Measurements from ENCODE around the gene NCAM1. TPM values are rescaled to one million over a fixed set of nuclear protein-coding genes. Genes with fewer than 3 reads are reported as not detected.

NCAM1 gene
- total and polyA plus RNA-seq, 2 of the 13 experiments (the other 11 are each of a cell fraction or from before 2014, with no cell fraction given) = 0.05 TPM; not detected in 1

DNA sequence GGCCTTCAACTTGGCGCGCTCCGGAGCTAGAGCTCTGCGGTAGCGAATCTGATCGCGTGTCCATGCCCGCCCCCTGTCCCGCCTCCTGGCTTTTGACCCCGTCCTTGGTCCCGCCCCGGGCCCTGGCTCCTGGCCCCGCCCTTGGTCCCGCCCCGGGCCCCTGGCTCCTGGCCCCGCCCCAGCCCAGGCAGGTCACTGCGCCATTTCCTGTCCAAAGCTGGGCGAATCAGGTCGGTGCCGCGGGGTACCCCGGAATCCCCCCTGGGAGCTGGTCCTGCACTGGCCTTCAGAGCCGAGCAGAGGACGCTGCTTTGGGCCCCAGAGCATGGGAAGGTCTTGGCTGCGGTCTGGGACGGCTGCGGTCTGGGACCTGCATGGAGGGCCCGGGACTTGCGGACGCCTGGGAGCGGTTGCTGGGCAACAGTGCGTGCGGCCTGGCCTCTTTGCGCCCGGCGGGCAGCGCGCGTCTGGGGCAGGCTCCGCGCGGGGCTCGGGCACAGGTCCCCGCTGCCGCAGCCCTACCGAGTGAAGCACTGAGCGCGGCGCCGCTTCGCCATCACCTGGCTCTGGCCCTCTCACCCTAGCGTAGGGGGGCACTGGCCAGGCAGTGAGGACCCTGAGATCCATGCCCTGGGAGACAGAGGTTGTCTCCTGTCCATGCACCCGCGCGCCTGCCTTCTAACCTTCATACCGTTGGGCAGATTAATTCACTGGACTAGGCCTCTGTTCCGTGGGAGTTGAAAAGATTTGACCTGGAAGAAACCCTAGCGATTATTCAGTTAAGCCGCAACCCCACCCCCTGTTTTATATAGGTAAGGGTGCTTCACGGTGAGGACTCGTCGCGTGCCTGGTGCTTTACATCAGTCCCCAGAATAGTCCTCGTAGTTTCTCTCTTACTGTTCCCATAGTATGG is 353.4 kb downstream of the NCAM1 start, which contains the start of gene TTC12 (continued):
- TF ChIP-seq GTF3A (CRISPR knock-in tag; conservative IDR thresholded peaks at IDR 0.05) (no peak), ZNF563 (CRISPR knock-in tag; IDR thresholded peaks at IDR 0.05) (no peak), ZBED4 (CRISPR knock-in tag; IDR thresholded peaks at IDR 0.05; ENCODE audit: borderline replicate concordance) (0 out of 2 replicates have a peak, but pooled peaks have one; percentile 63), ZNF143 (CRISPR knock-in tag; IDR thresholded peaks at IDR 0.05) (no peak), ZNF772 (CRISPR knock-in tag; IDR thresholded peaks at IDR 0.05) (no peak), ZSCAN30 (CRISPR knock-in tag; IDR thresholded peaks at IDR 0.05) (no peak), ZNF124 (CRISPR knock-in tag; IDR thresholded peaks at IDR 0.05) (no peak), TCF7 (IDR thresholded peaks at IDR 0.05; ENCODE audit: low read depth) (no peak), ZNF660 (CRISPR knock-in tag; IDR thresholded peaks at IDR 0.05; ENCODE audit: borderline replicate concordance, low read depth) (no peak), FOXK1 (CRISPR knock-in tag; IDR thresholded peaks at IDR 0.05; ENCODE audit: borderline replicate concordance, low read depth) (no peak), MZF1 (CRISPR knock-in tag; IDR thresholded peaks at IDR 0.05; ENCODE audit: borderline replicate concordance) (no peak), ZNF615 (CRISPR knock-in tag; IDR thresholded peaks at IDR 0.05; ENCODE audit: borderline replicate concordance) (no peak), CEBPG (CRISPR knock-in tag; IDR thresholded peaks at IDR 0.05) (no peak), FOXA3 (CRISPR knock-in tag; IDR thresholded peaks at IDR 0.05) (peak; percentile 5; the same call in 1 of the 2 replicates), ZNF644 (CRISPR knock-in tag; IDR thresholded peaks at IDR 0.05; ENCODE audit: low read depth) (no peak), MTF2 (CRISPR knock-in tag; IDR thresholded peaks at IDR 0.05; ENCODE audit: borderline replicate concordance) (peak; percentile 38; the same call in 1 of the 2 replicates), ZFP90 (CRISPR knock-in tag; IDR thresholded peaks at IDR 0.05; ENCODE audit: borderline replicate concordance) (no peak), ZBTB42 (CRISPR knock-in tag; IDR thresholded peaks at IDR 0.05) (no peak)
- TF ChIP-seq, protein P1, sequence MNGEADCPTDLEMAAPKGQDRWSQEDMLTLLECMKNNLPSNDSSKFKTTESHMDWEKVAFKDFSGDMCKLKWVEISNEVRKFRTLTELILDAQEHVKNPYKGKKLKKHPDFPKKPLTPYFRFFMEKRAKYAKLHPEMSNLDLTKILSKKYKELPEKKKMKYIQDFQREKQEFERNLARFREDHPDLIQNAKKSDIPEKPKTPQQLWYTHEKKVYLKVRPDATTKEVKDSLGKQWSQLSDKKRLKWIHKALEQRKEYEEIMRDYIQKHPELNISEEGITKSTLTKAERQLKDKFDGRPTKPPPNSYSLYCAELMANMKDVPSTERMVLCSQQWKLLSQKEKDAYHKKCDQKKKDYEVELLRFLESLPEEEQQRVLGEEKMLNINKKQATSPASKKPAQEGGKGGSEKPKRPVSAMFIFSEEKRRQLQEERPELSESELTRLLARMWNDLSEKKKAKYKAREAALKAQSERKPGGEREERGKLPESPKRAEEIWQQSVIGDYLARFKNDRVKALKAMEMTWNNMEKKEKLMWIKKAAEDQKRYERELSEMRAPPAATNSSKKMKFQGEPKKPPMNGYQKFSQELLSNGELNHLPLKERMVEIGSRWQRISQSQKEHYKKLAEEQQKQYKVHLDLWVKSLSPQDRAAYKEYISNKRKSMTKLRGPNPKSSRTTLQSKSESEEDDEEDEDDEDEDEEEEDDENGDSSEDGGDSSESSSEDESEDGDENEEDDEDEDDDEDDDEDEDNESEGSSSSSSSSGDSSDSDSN (CRISPR knock-in tag; IDR thresholded peaks at IDR 0.05) = peak; percentile 97
- TF ChIP-seq, protein P2, sequence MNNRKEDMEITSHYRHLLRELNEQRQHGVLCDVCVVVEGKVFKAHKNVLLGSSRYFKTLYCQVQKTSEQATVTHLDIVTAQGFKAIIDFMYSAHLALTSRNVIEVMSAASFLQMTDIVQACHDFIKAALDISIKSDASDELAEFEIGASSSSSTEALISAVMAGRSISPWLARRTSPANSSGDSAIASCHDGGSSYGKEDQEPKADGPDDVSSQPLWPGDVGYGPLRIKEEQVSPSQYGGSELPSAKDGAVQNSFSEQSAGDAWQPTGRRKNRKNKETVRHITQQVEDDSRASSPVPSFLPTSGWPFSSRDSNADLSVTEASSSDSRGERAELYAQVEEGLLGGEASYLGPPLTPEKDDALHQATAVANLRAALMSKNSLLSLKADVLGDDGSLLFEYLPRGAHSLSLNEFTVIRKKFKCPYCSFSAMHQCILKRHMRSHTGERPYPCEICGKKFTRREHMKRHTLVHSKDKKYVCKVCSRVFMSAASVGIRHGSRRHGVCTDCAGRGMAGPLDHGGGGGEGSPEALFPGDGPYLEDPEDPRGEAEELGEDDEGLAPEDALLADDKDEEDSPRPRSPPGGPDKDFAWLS (CRISPR knock-in tag; IDR thresholded peaks at IDR 0.05; ENCODE audit: borderline replicate concordance) = no peak
- TF ChIP-seq, protein P3, sequence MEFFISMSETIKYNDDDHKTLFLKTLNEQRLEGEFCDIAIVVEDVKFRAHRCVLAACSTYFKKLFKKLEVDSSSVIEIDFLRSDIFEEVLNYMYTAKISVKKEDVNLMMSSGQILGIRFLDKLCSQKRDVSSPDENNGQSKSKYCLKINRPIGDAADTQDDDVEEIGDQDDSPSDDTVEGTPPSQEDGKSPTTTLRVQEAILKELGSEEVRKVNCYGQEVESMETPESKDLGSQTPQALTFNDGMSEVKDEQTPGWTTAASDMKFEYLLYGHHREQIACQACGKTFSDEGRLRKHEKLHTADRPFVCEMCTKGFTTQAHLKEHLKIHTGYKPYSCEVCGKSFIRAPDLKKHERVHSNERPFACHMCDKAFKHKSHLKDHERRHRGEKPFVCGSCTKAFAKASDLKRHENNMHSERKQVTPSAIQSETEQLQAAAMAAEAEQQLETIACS (CRISPR knock-in tag; IDR thresholded peaks at IDR 0.05) = no peak
